GM19351 (cell line): Measurements from ENCODE around the gene GTPBP10.

ENCODE experiments used
- ATAC-seq: cut with Tn5 transposase; IDR thresholded peaks from one replicate; pipeline ENCODE4 v1.9.1; 2021; ENCODE audit warnings: mild to moderate bottlenecking, moderate library complexity; ENCODE audit not compliant: unreplicated experiment

Gene GTPBP10

GRCh38 chr7:90425376-90425775 lies 78.9 kb downstream of the GTPBP10 start:
- no peak for ATAC-seq

GRCh38 chr7:90430614-90431460 lies 84.3 kb downstream of the GTPBP10 start:
- ATAC-seq: no peak

- no peak for ATAC-seq
These were observed 86.2 kb downstream of the GTPBP10 start for GRCh38 chr7:90432752-90433151.

- no peak for ATAC-seq
These were observed 86.7 kb downstream of the GTPBP10 start for GRCh38 chr7:90433221-90433620.
